Pons (tissue), 1 donor: ENCODE measurements around the gene GNG7.
"Not testable (repeated sequence)": the region's sequence is repeated elsewhere in the genome, so short reads cannot be mapped to it uniquely, and the experiment has no call there.

Experiments
- DNase-seq: peaks from one replicate; pipeline ENCODE4 v3.0.0-alpha.2; 2016; ENCODE audit warnings: low spot score

The GNG7 gene

DNA sequence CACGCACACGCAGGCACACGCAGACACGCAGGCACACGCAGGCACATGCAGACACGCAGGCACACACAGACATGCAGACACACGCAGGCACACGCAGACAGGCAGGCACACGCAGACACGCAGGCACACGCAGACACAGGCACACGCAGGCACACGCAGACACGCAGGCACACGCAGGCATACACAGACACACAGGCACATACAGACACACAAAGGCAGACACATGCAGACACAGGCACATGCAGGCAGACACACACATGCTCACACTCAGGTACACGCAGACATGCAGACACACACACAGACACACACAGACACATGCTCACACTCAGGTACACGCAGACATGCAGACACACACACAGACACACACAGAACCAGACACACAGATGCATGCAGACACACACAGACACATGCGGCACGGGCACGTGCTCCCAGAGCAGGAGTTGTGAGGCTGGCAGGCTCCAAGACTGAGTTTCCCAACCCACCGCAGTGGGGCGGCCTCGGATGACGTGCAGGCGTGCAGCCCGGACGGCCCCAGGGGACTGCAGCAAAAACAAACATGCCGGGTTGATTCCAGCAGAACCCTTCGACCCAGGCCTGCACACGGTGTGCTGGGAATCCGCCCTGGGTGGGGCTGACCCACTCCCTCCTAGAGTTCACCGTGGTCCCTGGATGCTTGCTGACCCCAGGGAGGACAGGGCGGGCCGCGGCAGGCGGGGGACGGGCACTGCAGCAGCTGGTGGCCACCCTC is 126.6 kb downstream of the GNG7 start:
- DNase-seq = no peak

DNA sequence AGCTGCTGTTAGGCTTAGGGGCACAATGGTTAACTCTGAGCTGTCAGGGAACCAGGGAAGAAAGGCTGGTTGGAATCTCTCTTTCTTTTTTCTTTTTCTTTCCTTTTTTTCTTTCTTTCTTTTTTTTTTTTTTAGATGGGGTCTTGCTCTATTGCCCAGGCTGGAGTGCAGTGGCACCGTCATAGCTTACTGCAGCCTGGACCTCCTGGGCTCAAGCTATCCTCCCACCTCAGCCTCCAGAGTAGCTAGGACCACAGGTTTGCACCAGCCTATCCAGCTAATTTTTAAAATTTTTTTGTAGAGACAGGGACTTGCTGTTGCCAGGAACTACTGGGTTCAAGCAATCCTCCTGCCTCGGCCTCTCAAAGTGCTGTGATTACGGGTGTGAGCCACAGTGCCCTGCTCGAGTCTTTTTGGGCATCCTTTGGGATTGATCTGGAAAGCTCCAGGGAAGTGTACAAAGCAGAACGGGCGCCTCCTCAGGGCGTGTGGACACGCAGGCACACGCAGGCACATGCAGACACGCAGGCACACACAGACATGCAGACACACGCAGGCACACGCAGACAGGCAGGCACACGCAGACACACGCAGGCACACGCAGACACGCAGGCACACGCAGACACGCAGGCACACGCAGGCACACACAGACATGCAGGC is 127.4 kb downstream of the GNG7 start:
- DNase-seq = no peak

DNA sequence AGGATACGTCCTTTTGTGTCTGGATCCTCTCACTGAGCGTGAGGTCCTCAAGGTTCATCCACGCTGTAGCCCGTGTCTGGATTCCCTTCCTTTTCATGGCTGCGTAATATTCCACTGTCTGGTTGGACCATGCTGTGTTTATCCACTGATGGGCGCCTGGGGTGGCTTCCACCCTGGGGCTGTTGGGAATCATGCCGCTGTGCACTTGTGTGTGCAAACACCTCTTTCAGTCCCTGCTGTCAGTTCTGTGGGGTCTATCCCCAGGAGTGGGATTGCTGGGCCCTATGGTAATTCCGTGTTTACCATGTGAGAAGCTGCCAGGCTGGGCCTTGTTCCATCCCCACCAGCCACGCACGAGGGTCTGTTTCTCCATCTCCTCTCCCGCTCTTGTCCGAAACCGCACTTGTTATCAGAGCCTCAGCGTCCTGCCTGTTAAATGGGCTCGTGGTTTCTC is 128.0 kb downstream of the GNG7 start:
- no peak for DNase-seq

DNA sequence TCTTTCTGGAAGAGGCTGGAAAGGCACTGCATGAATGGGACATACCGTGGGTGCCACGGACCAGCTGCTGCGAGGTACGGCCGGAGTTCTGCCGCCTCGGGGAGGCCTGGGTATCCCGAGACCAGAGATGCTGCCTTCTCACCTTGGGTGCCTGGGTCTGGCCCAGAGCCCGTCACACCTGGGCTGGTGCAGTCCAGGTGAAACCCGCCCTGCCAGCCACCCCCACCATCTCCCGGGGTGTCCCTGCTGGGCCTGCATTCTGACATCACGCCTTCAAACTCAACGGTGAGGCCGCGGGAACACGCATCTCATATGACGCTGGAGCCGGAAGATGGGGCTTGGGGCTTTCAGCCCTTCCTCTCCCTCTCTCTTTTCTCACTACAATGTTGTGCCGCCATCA is 128.6 kb downstream of the GNG7 start:
- DNase-seq = no peak

DNA sequence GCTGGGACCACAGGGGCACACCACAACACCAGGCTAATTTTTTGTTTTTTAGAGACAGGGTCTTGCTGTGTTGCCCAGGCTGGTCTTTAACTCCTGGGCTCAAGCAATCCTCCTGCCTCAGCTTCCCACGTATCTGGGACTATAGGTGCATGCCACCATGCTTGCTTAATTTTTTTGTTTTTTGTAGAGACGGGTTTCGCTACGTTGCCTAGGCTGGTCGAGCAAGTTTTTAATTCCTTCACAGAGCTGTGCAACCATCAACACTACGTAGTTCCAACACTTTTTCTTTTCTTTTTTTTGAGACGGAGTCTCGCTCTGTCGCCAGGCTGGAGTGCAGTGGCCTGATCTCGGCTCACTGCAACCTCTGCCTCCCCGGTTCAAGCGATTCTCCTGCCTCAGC is 130.3 kb downstream of the GNG7 start:
- not testable (repeated sequence) for DNase-seq

DNA sequence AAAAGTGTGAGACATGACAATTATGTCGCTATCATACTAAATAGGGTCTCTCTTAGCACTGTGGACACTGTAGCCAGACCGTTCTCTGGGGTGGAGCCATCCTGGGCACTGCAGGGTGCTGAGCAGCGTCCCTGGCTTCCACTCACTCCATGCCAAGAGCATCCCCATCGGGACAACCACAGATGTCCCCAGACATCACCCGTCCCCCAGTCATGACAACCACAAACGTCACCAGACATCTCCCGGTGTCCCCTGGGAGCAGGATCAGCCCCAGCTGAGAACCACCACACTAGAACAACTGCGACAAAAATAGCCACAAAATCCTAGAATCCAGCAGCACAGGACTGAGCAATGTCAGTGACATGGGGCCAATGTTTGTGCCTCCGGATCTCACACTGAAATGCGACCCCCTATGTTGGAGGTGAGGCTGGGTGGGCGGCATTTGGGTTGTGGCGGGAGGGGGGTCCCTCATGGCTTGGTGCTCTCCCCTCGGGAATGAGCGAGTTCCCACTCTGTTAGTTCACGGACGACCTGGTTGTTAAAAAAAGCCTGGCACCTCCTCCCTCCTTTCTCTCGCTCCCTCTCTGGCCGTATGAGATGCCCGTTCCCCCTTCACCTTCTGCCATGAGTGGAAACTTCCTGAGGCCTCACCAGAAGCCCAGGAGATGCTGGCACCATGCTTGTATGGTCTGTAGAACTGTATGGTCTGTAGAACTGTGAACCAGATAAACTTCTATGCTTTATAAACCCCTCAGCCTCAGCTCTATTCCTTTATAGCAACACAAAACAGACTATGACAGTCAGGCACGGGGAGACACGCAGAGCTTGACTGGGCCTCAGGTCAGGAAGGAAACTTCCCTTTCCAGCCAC is 132.7 kb downstream of the GNG7 start:
- DNase-seq = no peak

DNA sequence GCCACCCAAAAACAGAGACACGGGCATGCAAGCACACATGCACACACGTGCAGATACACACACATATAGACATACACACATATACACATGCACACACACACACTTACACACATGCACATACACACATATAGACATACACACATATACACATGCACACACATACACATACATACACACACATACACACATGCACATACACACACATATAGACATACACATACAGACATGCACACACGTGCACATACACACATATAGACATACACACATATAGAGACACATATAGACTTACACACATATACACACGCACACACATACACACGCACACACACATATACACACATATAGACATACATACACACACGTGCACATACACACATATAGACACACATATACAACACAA is 134.5 kb downstream of the GNG7 start:
- DNase-seq = no peak

DNA sequence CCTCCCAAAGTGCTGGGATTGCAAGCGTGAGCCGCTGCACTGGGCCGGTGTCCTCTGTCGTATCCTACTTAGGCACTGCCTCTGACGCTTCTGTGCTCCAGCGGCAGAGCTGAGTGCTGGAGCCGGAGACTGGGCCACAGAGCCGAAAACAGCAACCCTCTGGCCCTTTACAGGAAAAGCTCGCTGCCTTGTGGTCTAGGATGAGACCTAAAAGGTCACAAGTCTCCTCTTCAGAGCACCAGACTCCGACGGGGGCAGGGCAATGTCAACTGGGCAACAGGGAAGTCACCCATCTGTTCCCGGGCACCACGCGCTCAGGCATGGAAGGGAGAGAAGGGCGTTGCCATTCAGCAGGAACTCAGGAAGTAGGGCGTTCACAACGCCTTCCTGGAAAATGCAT is 134.9 kb downstream of the GNG7 start:
- peak; percentile 63 for DNase-seq

DNA sequence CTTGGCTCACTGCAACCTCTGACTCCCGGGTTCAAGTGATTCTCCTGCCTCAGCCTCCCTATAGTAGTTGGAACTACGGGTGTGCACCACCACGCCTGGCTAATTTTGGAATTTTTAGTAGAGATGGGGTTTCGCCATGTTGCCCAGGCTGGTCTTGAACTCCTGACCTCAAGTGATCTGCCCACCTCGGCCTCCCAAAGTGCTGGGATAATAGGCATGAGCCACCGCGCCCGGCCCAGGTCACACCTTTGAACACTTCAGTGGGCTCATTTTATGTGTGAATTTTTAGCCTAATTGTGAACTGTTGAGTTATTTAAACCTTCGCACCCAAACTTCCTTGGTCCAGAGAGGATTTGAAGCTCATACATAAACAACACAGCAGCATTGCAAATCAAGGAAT is 138.9 kb downstream of the GNG7 start:
- not testable (repeated sequence) for DNase-seq

DNA sequence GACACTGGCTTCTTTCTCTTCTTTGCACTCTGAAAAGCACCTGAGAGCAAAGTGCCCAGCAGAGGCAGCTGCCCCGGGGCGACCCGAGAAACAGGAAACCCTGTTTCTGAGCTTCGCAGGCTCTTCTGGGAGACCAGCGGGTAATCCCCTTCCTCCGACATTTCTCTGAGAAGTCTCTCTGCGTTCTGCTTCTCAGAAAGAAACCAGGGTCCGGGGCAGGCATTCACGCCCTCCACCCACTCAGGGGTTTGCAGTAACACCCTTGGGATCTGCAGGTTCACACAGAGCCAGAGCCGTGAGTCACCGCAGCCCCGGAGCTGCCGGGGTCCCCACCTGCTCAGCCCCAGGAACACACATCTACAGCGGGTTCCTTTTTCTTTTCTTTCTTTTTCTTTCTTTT is 140.6 kb downstream of the GNG7 start:
- no peak for DNase-seq

DNA sequence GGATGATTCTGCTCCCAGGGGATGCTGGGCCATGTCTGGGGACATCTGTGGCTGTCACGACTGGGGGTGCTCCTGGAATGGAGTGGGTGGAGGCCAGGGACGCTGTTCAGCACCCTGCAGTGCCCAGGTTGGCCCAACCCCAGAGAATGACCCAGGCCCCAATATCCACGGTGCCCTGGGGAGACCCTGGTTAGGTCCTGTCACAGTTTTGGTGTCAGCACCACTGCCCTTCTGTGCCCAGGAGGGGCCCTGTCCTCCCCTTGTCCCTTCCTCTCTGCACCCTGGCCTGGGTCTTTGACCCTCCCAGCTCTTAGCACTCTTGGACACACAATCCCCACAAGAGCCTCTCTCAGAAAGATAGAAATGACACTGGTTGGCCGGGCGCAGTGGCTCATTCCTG is 141.3 kb downstream of the GNG7 start:
- DNase-seq = no peak

DNA sequence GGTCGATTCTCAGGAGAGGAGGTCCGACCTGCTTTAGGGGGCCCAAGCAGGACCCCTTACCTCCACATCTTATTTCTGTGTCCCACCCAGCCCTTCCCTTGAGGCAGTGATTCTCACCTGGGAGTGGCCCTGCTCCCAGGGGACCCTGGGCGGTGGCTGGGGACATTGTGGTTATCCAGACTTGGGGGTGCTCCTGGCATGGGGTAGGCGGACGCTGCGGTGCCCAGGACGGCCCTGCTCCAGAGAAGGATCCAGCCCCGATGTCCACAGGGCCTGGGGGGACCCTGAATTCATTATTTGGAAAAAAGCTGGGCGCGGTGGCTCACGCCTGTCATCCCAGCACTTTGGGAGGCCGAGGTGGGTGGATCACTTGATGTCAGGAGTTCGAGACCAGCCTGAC is 142.1 kb downstream of the GNG7 start:
- no peak for DNase-seq

DNA sequence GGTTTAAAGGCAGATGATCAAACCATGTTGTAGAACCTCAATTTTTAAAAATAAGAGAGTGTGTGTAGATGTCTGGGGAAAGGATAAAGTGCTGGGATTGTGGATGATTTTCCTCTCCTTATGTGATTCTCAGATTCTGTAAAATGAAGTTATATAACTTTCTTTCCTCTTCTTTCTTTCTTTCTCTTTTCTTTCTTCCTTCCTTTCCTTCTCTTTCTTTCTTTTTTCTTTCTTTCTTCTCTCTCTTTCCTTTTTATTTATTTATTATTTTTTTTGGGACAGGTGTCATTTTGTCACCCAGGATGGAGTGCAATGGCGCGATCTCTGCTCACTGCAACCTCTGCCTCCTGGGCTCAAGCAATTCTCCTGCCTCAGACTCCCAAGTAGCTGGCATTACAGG is 144.0 kb downstream of the GNG7 start:
- no peak for DNase-seq

DNA sequence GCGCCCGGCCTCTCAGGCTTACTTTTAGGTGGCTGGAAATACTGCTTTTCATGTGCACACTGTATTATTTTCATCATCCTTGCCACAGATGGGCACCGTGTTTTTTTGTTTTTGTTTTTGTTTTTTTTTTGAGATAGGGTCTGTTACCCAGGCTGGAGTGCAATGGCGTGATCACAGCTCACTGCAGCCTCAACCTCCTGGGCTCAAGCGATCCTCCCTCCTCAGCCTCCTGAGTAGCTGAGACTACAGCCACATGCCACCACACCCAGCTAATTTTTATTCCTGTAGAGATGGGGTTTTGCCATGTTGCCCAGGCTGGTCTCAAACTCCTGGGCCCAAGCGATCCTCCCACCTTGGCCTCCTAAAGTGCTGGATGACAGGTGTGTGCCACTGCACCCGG is 144.4 kb downstream of the GNG7 start:
- not testable (repeated sequence) for DNase-seq

DNA sequence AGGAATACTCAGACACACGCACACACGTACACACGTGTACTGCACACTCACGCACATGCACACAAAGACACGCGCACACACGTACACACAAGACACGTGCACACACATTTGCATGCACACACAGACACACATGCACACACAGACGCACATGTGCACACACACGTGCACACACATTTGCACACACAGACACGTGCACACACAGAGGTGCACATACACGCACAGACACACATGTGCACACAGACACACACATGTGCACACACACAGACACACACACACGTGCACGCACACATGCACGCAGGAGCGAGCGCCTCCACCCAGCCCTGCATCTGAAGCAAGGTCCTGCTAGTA is 145.4 kb downstream of the GNG7 start:
- DNase-seq = no peak

DNA sequence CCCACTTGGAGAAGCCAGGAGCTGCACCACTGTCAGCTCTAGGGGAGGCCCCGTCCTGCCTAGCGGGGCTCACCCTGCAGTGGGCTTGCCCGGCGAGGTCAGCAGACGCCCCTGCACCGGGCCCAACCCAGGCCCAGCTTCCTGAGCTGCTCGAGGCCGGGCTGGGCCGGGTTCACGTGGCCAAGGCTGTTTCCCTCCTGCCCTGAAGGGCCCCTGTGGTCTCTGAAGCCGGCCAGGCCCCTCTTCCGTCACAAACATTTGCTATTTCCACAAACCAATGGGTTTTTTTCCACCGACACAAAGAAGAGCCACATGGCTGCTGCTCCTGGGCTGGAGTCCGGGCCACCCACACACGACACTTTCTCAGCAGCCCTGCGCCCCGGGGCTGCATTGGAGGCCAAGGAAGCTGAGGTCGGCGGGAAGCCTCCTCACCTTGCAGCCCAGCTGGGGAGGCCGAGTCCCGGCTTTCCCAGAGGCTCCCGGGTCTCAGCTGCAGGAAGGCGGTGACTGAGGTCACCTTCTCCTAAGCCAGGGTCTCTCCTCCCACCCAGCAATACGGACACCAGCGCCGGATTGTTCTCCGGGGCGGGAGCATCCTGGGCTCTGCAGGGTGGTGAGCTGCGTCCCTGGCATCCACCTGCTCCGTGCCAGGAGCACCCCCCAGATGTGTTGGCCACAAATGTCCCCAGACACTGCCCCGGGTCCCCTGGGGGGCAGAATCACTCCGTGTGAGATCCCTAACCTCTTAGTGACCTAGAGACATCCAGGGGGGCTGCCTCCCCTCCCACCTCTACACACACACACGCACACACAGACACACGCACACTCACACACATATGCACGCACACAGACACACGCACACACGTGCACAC is 146.0 kb downstream of the GNG7 start:
- no peak for DNase-seq

DNA sequence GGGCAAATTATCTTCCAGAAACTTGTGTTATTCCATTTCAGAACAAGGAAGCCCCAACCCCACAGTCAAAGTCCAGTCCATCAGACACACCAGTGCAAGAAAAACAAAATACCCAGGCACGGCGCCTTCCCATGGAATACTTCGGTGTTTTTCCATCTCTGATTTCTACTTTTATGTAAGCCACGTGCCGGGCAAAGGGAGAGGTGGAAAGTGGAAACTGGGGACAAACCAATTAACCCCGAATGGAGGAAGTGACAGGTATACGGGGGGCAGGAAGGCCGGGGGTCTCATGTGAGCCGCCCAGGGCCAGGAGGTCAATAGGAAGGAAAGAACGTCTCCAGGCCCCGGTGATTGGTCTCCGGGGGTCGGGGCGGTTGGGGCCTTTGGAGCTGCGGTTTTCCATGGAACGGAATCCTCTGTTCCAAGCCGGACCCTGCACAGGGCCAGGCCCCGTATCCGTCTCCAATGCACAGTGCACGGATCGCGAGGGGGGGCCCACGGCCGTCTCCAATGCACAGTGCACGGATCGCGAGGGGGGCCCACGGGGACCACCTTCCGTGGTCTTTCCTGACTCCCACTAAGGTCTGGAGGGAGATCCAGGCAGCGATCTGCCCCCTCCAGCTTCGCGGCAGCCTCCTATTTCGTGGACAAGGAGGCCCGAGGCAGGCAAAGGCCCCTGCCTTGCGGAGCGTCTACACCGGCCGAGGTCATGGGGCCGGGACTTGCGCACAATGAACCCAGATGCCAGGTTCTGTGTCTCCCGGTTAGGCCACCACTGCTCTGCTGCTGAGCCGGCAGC is 146.9 kb downstream of the GNG7 start:
- DNase-seq = no peak

DNA sequence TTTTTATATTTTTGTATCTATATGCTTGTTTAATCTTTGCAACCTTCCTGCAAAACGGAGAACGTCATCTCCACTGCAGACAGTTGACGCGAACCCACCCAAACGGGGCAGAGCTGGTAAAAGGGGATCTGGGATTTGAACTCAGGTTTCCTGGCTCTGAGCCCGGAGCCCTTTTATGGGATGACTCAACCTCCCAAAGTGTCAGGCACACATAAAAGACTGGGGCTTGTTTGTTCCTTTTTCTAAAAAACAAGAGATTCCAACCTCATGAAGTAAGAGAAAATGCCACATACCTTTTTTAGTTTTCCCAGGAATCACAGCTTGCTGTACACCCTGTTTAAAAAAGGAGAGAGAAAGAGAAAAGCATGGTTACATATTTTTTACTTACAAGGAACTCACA is 147.6 kb downstream of the GNG7 start:
- DNase-seq = no peak

DNA sequence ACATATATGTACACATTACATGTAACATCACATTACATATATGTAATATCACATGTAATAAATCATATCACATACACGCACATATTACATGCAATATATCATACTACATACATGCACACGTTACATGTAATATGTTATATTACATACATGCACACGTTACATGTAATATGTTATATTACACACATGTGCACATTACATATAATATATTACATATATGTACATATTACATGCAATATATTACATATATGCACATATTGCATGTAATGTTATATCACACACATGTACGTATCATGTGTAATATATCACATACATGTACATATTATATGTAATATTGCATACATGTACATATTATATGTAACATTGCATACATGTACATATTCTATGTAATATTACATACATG is 149.0 kb downstream of the GNG7 start:
- no peak for DNase-seq

DNA sequence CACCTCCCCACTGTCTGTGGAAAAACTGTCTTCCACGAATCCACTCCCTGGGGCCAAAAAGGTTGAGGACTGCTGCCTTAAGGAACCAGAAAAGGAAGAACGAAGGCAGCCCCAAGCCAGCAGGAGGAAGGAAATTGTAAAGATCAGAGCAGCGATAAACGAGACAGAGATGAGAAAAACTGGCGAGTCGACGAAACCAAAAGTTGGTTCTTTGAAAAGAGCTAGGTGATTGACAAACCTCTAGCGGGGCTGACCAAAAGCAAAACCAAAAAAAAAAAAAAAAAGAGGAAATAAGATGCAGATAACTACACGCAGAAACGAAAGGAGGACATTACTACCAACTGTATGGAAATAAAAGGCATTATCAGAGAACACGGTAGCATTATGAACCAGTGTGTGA is 149.6 kb downstream of the GNG7 start:
- peak; percentile 67 for DNase-seq

DNA sequence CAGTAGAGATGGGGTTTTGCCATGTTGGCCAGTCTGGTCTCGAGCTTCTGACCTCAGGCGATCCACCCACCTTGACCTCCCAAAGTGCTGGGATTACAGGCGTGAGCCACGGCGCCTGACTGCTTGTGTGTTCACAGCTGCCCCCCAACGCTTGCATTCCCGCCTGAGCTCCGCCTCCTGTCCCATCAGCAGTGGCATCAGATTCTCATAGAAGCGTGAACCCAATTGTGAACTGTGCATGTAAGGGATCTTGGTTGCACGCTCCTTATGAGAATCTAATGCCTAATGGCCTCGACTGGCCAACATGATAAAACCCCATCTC is 150.7 kb downstream of the GNG7 start:
- DNase-seq = no peak
